Endothelial cell (in vitro differentiated cells): Measurements from ENCODE around the gene GNAO1. TPM values are rescaled to one million over a fixed set of nuclear protein-coding genes. Genes with fewer than 3 reads are reported as not detected.

ENCODE experiments used
- DNase-seq: peaks from one replicate; pipeline ENCODE4 v3.0.0; 2021; ENCODE audit warnings: low spot score
- H3K27ac Mint-ChIP-seq: one replicate; pipeline ENCODE4 v1.8.0; 2021; ENCODE audit warnings: mixed read lengths, inconsistent platforms; ENCODE audit not compliant: unreplicated experiment
- H3K27me3 Mint-ChIP-seq: one replicate; pipeline ENCODE4 v1.8.0; 2021; ENCODE audit warnings: mild to moderate bottlenecking, moderate library complexity, mixed read lengths, inconsistent platforms; ENCODE audit not compliant: unreplicated experiment
- H3K36me3 Mint-ChIP-seq: one replicate; pipeline ENCODE4 v1.8.0; 2021; ENCODE audit warnings: mild to moderate bottlenecking, low read depth, mixed read lengths, inconsistent platforms; ENCODE audit not compliant: unreplicated experiment
- H3K4me1 Mint-ChIP-seq: one replicate; pipeline ENCODE4 v1.8.0; 2021; ENCODE audit warnings: mild to moderate bottlenecking, mixed read lengths, inconsistent platforms; ENCODE audit not compliant: unreplicated experiment
- H3K4me3 Mint-ChIP-seq: one replicate; pipeline ENCODE4 v1.8.0; 2021; ENCODE audit warnings: mild to moderate bottlenecking, mixed read lengths, inconsistent platforms; ENCODE audit not compliant: unreplicated experiment
- H3K9me3 Mint-ChIP-seq: one replicate; pipeline ENCODE4 v1.8.0; 2021; ENCODE audit warnings: mixed read lengths, inconsistent platforms; ENCODE audit not compliant: unreplicated experiment
- microRNA-seq: library from miRNA; unstranded; fragments of <30 nt; microRNA quantifications from one replicate; pipeline ENCODE4, GENCODE V29; 2020; ENCODE audit not compliant: unreplicated experiment
- total RNA-seq: library from RNA; stranded (reverse); fragmentation: NEBNext Ultra II Directional; extraction: Animal tissue kit (Norgen Biotek cat#: 25700); gene quantifications from one replicate; pipeline ENCODE4 v1.2.1, GENCODE V29; 2021; ENCODE audit not compliant: unreplicated experiment
- TF ChIP-seq, protein P1 (sequence below): fragments of 200-600 bp; sonication (generic); IDR thresholded peaks from one replicate; pipeline ENCODE4 v1.5.0; 2021; ENCODE audit warnings: antibody characterized with exemption; ENCODE audit not compliant: unreplicated experiment

Gene GNAO1
- total RNA-seq, 1 donor from 2014 or later: 0.69 TPM

DNA sequence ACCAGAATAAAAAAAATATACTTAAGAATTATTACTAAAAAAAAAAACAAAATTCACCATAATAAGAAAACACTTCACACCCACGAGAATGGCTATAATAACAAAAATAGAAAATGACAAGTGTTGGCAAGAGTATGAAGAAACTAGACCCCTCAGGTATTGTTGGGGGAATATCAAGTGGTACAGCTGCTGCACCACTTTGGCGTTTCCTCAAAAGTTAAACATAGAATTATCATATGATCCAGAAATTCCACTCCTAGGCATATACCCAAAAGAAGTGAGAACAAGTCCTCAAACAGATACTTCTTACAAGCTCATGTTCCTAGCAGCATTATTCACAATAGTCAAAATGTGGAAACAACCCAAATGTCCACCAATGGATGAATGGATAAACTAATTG lies 207.8 kb downstream of the GNAO1 start:
- no peak for DNase-seq
- H3K9me3 Mint-ChIP-seq: no peaks in the 10 kb centered on the region
- H3K27ac Mint-ChIP-seq: no peak overlapping the region
- H3K4me1 Mint-ChIP-seq: no peaks in the 10 kb centered on the region
- peaks cover 38% of the 10 kb centered on the region for H3K36me3 Mint-ChIP-seq
- no peak overlapping the region for H3K4me3 Mint-ChIP-seq
- peaks cover 1% of the 10 kb centered on the region for H3K27me3 Mint-ChIP-seq
- TF ChIP-seq, protein P1, sequence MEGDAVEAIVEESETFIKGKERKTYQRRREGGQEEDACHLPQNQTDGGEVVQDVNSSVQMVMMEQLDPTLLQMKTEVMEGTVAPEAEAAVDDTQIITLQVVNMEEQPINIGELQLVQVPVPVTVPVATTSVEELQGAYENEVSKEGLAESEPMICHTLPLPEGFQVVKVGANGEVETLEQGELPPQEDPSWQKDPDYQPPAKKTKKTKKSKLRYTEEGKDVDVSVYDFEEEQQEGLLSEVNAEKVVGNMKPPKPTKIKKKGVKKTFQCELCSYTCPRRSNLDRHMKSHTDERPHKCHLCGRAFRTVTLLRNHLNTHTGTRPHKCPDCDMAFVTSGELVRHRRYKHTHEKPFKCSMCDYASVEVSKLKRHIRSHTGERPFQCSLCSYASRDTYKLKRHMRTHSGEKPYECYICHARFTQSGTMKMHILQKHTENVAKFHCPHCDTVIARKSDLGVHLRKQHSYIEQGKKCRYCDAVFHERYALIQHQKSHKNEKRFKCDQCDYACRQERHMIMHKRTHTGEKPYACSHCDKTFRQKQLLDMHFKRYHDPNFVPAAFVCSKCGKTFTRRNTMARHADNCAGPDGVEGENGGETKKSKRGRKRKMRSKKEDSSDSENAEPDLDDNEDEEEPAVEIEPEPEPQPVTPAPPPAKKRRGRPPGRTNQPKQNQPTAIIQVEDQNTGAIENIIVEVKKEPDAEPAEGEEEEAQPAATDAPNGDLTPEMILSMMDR: no peak

DNA sequence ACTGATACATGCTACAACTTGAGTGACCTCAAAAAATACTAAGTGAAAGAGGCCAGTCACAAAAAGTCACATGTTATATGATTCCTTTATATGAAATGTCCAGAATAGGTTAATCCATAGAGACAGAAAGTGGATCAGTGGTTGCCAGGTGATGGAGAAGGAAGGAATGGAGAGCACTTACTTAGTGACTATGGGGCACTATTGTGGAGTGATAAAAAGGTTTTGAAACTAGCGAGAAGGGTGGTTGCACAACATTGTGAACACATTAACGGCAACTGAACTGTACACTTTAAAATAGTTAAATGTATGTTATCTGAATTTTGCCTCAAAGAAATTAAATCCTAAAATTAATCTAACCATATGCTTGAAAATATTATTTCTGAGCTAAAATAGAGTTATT lies 208.2 kb downstream of the GNAO1 start:
- H3K4me1 Mint-ChIP-seq: no peaks in the 10 kb centered on the region
- no peaks in the 10 kb centered on the region for H3K9me3 Mint-ChIP-seq
- H3K27ac Mint-ChIP-seq: no peak overlapping the region
- DNase-seq: no peak
- peaks cover 37% of the 10 kb centered on the region for H3K36me3 Mint-ChIP-seq
- H3K4me3 Mint-ChIP-seq: no peak overlapping the region
- peaks cover 1% of the 10 kb centered on the region for H3K27me3 Mint-ChIP-seq
- TF ChIP-seq, protein P1: no peak

DNA sequence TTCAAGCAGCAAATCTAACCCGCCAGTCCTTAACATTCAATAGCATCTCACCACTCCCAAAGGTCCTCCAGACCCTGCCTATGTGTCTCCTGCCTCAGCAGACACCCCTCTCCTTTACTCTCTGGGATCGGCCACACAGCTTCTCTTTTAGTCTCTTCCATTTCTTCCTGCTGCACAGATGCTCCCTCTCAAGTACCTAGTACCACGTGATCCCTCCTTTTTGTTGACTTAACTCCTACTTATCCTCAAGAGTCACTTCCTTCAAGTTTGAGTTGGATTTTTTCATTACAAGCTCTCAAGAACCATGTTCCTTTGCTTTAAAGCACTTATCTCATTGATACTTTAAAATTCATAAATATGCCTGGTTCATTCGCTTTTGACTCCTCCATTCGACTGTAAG lies 209.2 kb downstream of the GNAO1 start:
- DNase-seq: no peak
- TF ChIP-seq, protein P1: no peak
- Mint-ChIP-seq H3K36me3 (peaks cover 43% of the 10 kb centered on the region), H3K4me3 (no peak overlapping the region), H3K4me1 (no peaks in the 10 kb centered on the region), H3K27ac (no peak overlapping the region), H3K27me3 (peaks cover 1% of the 10 kb centered on the region), H3K9me3 (no peaks in the 10 kb centered on the region)

DNA sequence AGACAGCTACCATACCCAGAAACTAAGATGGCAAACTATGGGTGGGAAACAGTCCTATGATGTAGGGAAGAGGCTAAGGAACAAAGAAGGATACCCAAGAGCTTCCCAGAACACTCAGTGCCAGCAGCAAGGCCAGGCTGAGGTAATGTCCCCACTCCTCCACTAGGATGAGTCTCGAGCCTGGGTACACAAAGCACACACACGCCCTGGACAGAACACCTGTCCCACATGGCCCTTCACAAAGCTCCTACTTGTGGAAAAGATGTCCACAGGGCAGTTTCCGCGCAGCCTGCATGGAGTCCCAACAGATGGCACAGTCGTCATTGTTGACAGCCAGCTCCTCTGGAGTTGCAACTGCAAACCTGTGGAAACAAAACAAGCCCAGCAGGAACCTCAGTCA lies 210.2 kb downstream of the GNAO1 start:
- Mint-ChIP-seq H3K36me3 (peaks cover 38% of the 10 kb centered on the region), H3K9me3 (no peaks in the 10 kb centered on the region), H3K4me3 (no peak overlapping the region), H3K27me3 (peaks cover 1% of the 10 kb centered on the region), H3K27ac (no peak overlapping the region), H3K4me1 (no peaks in the 10 kb centered on the region)
- peak; percentile 31 for DNase-seq
- TF ChIP-seq, protein P1: peak; percentile 13

DNA sequence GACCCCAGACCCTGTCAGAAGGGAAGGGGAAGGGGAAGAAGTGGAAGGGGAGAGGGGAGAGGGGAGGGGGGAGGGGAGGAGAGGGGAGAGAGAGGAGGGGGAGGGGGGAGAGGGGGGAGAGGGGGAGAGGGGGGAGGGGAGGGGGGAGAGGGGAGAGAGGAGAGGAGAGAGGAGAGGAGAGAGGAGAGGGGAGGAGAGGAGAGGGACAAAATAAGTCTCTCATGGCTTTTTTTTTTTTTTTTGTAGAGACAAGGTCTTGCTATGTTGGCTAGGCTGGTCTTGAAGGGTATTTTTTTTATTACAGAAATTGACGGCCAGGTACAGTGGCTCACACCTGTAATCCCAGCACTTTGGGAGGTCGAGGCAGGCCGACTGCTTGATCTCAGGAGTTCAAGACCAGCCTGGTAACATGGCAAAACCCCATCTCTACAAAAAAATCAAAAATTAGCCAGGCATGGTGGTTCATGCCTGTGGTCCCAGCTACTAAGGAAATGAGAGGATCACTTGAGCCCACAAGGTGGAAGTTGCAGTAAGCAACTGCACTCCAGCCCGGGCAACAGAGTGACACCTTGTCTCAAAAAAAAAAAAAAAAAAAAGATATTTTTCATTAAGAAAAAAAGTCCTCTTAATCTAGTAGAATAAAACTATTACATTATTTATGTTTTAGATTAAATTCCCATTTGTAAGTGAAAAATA lies 214.8 kb downstream of the GNAO1 start:
- Mint-ChIP-seq H3K27ac (no peak overlapping the region), H3K36me3 (peaks cover 33% of the 10 kb centered on the region), H3K4me3 (no peak overlapping the region), H3K4me1 (no peaks in the 10 kb centered on the region), H3K27me3 (no peaks in the 10 kb centered on the region), H3K9me3 (no peaks in the 10 kb centered on the region)
- no peak for DNase-seq
- TF ChIP-seq, protein P1: no peak

Small RNA genes lying within 50 kb of the gene (microRNA-seq; reads per million reads assigned to microRNA genes)
- gene MIR3935: not detected

Other genes starting within 250 kb of the GNAO1 start
- gene AMFR, start 234.1 kb downstream of the GNAO1 start, total RNA-seq: 90.7 TPM